OCI-LY7 (cell line): ENCODE measurements around the gene FAM180B. TPM values are rescaled to one million over a fixed set of nuclear protein-coding genes. Genes with fewer than 3 reads are reported as not detected.

Source experiments
- BruUV-seq: library from RNA; stranded (reverse); fragments of 400-500 nt; replicated peaks from 2 replicates; lab custom pipeline; 2021; lab: Mats Ljungman, UMichigan
- CTCF ChIA-PET: fragments of 300-600 bp; sonication (Branson Sonifier 250); formaldehyde crosslinking; loops from one replicate; lab custom pipeline; 2022; ENCODE audit warnings: antibody characterized with exemption; ENCODE audit not compliant: unreplicated experiment; lab: Charles Lee
- POLR2A ChIA-PET: fragments of 300-600 bp; sonication (Branson Sonifier 250); formaldehyde crosslinking; loops from one replicate; lab custom pipeline; 2022; ENCODE audit warnings: antibody characterized with exemption; lab: Charles Lee
- DNase-seq: peaks from one replicate; pipeline ENCODE4 v3.0.0-alpha.2; 2015; ENCODE audit warnings: low spot score
- H2AFZ ChIP-seq: fragments of 200-600 bp; sonication (generic), shearing (Covaris generic); 2 replicates; pipeline ENCODE4 v1.6.1; 2014; ENCODE audit warnings: mild to moderate bottlenecking, antibody characterized with exemption, low read length, moderate library complexity
- H3K27ac ChIP-seq: fragments of 200-600 bp; sonication (generic); 2 replicates; pipeline ENCODE4 v1.5.1; 2014; ENCODE audit warnings: mixed run types, low read depth, mild to moderate bottlenecking, moderate library complexity, low read length, inconsistent platforms; ENCODE audit not compliant: poor library complexity, severe bottlenecking
- H3K36me3 ChIP-seq: fragments of 200-600 bp; sonication (generic); 2 replicates; pipeline ENCODE4 v1.6.1; 2014; ENCODE audit warnings: mild to moderate bottlenecking, antibody characterized with exemption, low read length, moderate library complexity, mixed read lengths; ENCODE audit not compliant: insufficient read depth
- H3K4me1 ChIP-seq: fragments of 200-600 bp; sonication (generic); 2 replicates; pipeline ENCODE4 v1.5.1; 2014; ENCODE audit warnings: mild to moderate bottlenecking, low read length; ENCODE audit not compliant: insufficient read depth, poor library complexity, severe bottlenecking
- H3K4me2 ChIP-seq: fragments of 200-600 bp; sonication (generic); 2 replicates; pipeline ENCODE4 v1.6.1; 2014; ENCODE audit warnings: mild to moderate bottlenecking, low read length
- H3K4me3 ChIP-seq: fragments of 200-600 bp; sonication (generic); 2 replicates; pipeline ENCODE4 v1.5.1; 2014; ENCODE audit warnings: mild to moderate bottlenecking, low read depth, low read length; ENCODE audit not compliant: poor library complexity, severe bottlenecking
- H3K79me2 ChIP-seq: fragments of 200-600 bp; sonication (generic); 2 replicates; pipeline ENCODE4 v1.6.1; 2016; ENCODE audit warnings: low read depth, mild to moderate bottlenecking, low read length, moderate library complexity, mixed read lengths; ENCODE audit not compliant: insufficient read depth
- H3K9me2 ChIP-seq: fragments of 200-600 bp; sonication (generic); 2 replicates; pipeline ENCODE4 v1.6.1; 2016; ENCODE audit warnings: mild to moderate bottlenecking, low read length, mixed read lengths; ENCODE audit not compliant: insufficient read depth
- H3K9me3 ChIP-seq: fragments of 200-600 bp; sonication (generic); 2 replicates; pipeline ENCODE4 v1.6.1; 2014; ENCODE audit warnings: mild to moderate bottlenecking, mixed run types, low read length, mixed read lengths
- H4K20me1 ChIP-seq: fragments of 200-600 bp; sonication (generic); 2 replicates; pipeline ENCODE4 v1.6.1; 2014; ENCODE audit warnings: mild to moderate bottlenecking, antibody characterized with exemption, low read length, moderate library complexity, mixed read lengths; ENCODE audit not compliant: insufficient read depth
- EZH2phosphoT487 ChIP-seq: fragments of 200-600 bp; sonication (generic); IDR thresholded peaks from 2 replicates; pipeline ENCODE4 v1.6.1; 2018; ENCODE audit warnings: low read depth, borderline replicate concordance, mild to moderate bottlenecking, mixed run types, antibody characterized with exemption, low read length, moderate library complexity, mixed read lengths
- intact Hi-C: fragments of 100-400 bp; cut with micrococcal nuclease; formaldehyde crosslinking; loops from one replicate; pipeline ENCODE4 v1.10.0; 2022; ENCODE audit not compliant: unreplicated experiment
- total RNA-seq, 2 experiments: library from RNA; depleted of rRNA in 1 of 2; stranded (reverse); fragments of >200 nt in 1 of 2; shearing (Covaris generic) in 1 of 2; gene quantifications; 2 replicates each; pipeline ENCODE4 v1.2.3, GENCODE V29; 2014 to 2022
- TF ChIP-seq, protein P1 (sequence below): fragments of 200-600 bp; sonication (generic); conservative IDR thresholded peaks from 2 replicates; pipeline ENCODE4 v1.5.1; 2014; ENCODE audit warnings: mild to moderate bottlenecking, antibody characterized with exemption, low read length, moderate library complexity, mixed read lengths

FAM180B gene
- total RNA-seq, 2 experiments from 2014 or later: 0.22 to 0.23 TPM

- no peaks in the 10 kb centered on the region for H3K9me2 ChIP-seq
- intact Hi-C loops: loop anchor here (1.0 kb wide), 1 partner anchor 216 kb away; the partner anchor contains the start of gene FNBP4
- peaks cover 25% of the 10 kb centered on the region; the same call in 1 of the 2 replicates for H4K20me1 ChIP-seq
- peak overlapping the region; percentile 78 for H3K4me2 ChIP-seq
- peaks cover 67% of the 10 kb centered on the region for H3K79me2 ChIP-seq
- H3K9me3 ChIP-seq: no peaks in the 10 kb centered on the region
- CTCF ChIA-PET: no interaction called here
- TF ChIP-seq, protein P1, sequence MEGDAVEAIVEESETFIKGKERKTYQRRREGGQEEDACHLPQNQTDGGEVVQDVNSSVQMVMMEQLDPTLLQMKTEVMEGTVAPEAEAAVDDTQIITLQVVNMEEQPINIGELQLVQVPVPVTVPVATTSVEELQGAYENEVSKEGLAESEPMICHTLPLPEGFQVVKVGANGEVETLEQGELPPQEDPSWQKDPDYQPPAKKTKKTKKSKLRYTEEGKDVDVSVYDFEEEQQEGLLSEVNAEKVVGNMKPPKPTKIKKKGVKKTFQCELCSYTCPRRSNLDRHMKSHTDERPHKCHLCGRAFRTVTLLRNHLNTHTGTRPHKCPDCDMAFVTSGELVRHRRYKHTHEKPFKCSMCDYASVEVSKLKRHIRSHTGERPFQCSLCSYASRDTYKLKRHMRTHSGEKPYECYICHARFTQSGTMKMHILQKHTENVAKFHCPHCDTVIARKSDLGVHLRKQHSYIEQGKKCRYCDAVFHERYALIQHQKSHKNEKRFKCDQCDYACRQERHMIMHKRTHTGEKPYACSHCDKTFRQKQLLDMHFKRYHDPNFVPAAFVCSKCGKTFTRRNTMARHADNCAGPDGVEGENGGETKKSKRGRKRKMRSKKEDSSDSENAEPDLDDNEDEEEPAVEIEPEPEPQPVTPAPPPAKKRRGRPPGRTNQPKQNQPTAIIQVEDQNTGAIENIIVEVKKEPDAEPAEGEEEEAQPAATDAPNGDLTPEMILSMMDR: peak; percentile 79
- TF ChIP-seq EZH2phosphoT487: no peak
- peaks cover 29% of the 10 kb centered on the region for H3K4me1 ChIP-seq
- no peak overlapping the region for H2AFZ ChIP-seq
- BruUV-seq: no TSS peak
- DNase-seq: peak; percentile 71
- POLR2A ChIA-PET: interaction anchor here (0.6 to 2.5 kb wide), 6 partner anchors 11 to 385 kb away, joined by 3 to 13 read pairs (median 4); no protein-coding TSS in a partner anchor
- peak overlapping the region; percentile 89 for H3K4me3 ChIP-seq
- H3K27ac ChIP-seq: peak overlapping the region; percentile 65
- H3K36me3 ChIP-seq: peaks cover 57% of the 10 kb centered on the region
Observed at GRCh38 chr11:47551086-47551485, 35.4 kb upstream of the FAM180B start.

DNA sequence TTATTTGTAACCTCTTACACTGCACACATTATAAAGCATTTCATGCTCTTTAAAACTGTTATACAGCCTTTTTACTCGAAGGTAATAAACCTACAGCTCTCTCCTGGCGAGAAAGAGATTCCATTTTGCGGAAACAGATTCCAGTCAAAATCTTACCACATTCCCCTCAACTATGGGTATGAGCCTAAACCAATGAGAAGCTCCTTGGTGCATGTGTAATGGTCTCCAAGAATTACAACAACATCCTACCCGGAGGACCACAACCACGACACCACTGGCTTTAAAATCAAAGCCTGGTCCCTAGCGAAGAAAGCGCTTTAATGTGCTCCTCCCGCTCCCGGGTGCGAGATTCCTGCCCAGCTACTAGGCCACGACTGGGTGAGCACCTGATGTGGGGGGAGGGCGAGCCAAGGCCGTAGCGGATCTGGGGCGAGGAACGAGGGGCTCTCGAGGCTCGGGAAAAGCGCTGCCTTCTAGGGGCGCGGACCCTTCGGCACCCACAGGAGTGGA, 34.4 kb upstream of the FAM180B start:
- peak overlapping the region; percentile 78 for H3K4me2 ChIP-seq
- H2AFZ ChIP-seq: no peak overlapping the region; the same call in 1 of the 2 replicates
- TF ChIP-seq, protein P1: no peak
- TF ChIP-seq EZH2phosphoT487: no peak
- peak; percentile 42 for DNase-seq
- BruUV-seq: no TSS peak
- no peaks in the 10 kb centered on the region for H3K9me2 ChIP-seq
- ChIA-PET POLR2A (interaction anchor here (0.6 to 2.5 kb wide), 11 partner anchors 12 to 297 kb away, joined by 3 to 13 read pairs (median 4); no protein-coding TSS in a partner anchor), CTCF (no interaction called here)
- no peaks in the 10 kb centered on the region for H3K9me3 ChIP-seq
- peak overlapping the region; percentile 89 for H3K4me3 ChIP-seq
- peaks cover 25% of the 10 kb centered on the region; the same call in 1 of the 2 replicates for H4K20me1 ChIP-seq
- H3K27ac ChIP-seq: peak overlapping the region; percentile 65
- intact Hi-C loops: loop anchor here (2.0 kb wide), 1 partner anchor 301 kb away; no protein-coding TSS in a partner anchor
- H3K4me1 ChIP-seq: peaks cover 29% of the 10 kb centered on the region
- peaks cover 46% of the 10 kb centered on the region for H3K36me3 ChIP-seq
- peaks cover 58% of the 10 kb centered on the region for H3K79me2 ChIP-seq
